ENCODE results near the gene PLEKHG3.

Gene PLEKHG3

DNA sequence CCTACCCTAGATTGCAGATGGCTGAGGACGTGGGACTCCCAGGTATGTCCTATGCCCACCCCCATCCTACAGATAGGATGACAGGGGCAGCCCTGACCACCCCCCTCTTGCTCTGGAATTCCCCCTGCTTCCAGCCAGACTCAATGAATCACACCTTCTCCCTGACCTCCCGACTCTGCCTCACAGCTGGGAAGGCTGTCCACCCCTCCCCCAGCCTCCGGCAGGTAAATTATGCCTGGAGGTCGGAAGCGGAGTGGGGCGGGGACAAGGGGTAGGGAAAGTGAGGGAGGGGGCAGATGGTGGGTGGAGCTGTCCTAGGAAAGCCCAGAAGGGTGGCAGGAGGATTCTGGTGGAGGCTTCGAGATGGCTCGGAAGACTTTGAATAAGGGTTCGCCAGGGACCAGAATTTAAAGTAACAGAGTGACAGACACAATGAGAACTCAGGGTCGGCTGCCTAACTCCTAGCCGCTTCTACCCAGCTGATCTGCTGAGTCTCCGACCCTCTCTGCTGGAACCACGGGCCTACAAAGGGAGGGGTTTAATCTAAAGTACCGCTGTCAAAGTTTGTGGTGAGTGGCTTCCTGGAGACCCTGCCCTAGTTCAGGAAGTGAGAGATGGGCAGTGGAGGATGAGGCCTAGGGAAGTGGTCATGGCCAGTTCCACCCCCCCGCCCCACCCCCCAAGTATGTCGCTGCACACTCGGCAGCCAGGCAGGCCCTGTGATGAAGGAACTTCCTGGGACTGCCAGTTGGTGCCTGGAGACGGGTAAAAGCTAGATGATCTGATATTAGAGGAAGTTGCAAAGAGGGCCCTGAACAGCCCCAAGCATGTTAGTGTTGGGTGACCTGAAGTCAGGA, 4.2 kb downstream of the PLEKHG3 start:
- DNase-seq: no peak

DNA sequence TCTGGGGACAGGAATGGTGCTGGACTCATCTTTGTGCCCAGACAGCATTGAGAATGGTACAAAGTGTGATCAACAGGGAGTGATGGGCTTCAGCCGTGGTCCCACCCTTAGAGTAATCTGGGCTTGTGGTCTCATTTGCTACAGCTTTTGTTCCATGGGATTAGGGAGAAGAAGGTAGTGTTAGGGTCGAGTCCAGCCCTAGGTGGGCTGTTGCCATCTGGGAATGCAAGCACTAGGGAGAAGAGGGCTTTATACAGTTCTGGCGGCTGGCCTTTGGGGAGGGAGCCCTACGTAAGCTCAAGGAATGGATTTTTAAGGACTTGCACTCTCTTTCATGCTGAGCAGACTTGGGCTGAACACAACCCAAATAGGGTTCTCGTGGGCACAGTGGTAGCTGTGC, 4.9 kb downstream of the PLEKHG3 start:
- DNase-seq: no peak

DNA sequence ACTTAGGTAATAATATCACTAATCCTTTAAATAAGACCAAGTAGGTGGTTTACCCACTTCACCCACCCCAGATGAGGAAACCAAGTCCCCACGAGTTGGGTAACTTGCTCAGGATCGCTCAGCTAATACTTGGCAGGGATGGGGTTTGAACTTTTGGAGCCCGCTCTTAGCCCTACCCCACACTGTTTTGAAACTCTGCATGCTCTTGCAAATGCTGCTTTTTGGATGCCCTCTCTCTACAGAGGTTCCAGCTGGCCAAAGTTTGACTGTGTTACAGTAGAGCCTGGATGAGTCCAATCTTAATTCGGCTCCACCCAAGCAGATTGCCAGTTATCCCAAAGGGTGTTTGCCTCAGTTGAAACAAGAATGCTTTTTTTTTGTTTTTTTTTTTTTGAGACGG, 6.8 kb downstream of the PLEKHG3 start:
- no peak for DNase-seq

DNA sequence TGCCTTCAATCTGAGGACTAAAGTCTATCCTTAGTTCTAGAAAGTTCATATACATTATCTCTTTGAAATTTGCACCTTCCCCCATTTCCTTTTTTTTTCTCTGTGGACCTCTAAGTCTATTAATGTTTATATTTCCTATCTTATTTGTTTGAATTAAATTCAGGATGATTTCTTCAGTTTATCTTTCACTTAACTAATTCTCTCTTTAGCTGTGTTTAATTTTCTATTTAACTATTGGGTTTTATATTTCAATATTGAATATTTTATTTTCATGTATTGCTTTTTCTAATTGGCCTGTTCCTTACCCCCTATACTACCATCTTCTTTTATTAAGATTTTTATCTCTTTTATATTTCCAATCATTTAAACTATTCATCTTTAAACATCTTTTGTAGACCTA, 9.5 kb downstream of the PLEKHG3 start:
- DNase-seq: no peak

DNA sequence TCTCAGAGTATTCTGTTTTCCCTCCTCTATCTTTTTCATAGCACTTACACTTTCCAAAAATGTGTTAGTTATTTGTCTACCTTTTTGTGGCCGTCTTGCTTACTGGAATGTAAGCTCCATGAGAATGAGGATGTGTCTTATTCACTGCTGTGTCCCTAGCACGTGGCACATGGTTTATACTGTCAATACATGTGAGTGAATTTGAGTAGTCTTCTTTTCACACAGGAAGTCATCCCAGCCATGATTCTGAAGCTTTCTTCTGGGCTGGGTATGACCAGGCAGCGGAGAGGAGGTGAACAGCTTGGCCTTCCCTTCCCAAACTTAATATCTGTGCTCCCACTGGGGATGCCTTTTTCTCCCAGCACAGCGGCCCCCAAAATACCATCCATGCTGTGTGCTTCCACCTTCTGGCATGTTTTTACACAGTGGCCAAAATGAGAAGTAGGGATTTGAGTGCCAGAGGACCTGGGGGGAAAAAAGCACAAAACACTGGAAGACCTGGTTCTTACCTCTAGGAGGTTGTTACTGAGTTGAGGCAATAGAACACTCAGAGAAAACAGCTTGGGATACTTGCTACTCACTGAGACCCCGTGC, 10.3 kb downstream of the PLEKHG3 start:
- no peak for DNase-seq

DNA sequence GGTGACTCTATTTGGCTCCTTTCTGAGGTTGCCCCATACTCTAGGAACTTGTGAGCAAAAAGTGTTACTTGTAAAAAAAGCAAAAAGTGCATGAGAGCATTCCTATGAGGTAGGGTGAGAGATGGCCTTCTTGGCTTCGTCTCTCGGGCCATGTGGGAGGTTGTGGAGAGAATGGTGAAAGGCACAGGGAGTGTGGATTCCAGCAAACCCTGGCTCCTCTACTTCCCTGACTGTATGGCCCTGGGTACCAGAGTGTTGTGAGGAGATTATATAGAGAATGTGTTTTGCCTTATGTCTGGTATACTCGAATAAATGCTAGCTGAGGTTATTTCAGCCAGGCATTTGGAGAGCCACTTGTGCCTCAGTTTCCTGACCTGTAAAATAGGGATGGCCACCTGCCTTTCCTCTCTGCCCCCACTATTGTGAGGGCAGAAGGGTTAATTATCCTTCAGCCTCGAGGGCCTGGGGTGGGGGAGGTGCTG, 11.0 kb downstream of the PLEKHG3 start:
- no peak for DNase-seq

DNA sequence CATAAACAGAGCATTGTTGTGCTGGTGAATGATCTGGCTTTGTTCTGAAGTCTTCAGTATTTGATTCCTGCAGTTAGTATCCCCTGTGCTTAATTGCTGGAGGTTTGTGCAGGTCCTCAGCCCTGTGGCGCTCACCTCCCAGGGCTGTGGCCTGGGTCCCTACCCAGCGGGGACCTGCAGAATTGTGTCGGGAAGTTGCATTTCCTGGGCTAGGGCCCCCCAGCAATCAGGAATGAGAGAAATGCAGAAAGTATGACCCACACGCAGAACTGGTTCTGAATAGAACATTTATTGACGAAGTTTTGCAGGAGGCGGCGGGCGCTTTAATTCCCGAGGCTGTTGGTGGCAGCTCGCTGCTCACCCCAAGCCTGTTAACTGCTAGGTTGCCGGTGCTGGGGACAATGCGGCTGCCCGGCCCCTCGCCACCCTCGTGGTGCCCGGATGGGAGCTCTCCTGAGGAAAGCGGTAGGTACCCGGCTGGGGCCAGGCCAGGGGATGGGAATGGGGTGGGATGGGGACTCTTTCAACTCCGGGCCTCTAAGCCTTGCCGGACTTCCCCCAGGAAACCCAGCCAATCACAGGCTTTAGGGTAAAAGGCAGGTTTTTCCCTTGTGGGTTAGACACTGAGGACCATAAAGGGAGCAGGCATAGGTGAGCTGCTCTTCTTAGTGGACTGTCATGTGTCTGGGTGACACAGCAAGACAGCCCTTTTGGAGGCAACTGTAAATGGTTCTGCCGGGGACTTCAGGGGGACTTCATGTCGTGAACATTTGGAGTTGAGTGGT, 11.6 kb downstream of the PLEKHG3 start:
- peak; percentile 57 for DNase-seq

DNA sequence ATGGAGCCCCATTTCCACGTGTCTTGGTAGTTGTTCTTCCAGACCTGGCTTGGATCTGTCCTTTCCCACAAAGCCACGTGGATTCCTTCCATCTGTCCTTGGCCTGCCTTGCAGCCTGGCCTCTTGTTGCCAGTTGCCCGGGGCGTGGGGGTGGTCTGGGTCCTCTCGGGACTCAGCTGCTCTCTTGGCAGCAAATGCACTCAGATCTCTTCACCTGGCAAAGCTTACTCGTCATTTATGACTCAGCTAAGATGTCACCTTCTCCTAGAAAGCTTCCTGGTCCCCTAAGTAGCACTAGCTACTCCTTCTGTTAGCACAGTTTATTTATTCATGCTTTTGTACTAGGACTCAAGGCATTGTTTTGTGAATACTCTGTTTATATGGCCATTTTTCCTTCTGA, 13.6 kb downstream of the PLEKHG3 start:
- no peak for DNase-seq

DNA sequence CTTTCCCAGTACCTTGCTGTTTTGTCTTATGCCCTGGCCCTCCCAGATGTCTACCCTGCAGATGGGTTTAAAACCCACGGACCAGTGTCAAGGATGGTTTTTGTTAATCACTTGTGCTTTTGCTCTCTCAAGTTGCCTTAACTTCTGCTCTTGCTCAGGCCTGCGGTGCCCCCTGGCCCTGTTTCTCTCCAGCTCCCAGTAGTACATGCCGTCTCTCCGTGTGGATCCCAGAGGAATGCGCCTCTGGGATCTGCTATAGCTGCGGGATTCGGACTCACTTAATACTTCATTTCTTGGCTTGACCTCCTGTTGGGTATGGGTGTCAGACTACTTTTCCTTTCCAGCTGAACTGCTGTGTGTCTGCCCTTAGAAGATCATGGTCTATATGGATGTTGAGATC, 14.5 kb downstream of the PLEKHG3 start:
- DNase-seq: no peak

DNA sequence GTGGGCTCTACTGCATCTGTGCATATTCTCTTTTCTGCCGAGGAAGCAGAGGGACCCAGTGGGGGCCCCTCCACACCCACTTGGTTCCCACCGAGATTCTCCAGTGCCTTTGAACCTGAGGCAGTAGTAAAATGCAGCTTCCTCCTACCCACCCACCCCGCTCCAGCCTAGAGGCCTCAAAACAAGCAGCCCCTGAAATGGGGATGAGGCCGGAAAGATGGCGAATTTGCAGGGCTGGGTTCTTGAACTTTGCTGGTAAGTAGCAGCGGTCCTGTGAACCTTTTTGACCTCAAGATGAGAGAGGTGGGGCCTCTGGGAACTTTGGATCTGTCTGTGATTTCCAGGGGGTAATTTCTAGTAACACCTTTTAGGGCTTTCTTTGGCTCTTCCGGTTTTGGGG, 15.4 kb downstream of the PLEKHG3 start:
- DNase-seq: no peak

DNA sequence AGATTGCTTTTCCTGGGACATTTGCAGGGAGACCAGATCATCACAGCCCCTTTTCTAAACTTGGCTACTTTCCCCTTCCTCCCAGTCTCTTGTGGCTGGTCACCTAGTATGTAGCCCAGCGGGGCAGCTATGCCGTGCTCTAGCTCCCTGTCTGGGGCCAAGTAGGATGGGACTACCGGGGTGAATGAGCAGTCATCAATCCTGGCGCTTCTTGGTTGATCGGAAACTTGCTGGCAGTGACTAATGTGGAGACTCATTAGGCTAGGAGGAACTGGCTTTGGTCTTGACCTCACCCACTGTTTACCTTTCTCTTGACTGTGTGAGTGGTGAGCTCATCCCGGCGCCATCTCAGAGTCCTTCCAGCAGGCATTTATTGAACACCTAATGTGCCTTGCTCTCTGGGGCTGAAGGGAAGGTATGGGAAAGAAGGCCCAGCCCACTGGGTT, 15.9 kb downstream of the PLEKHG3 start:
- DNase-seq: peak; percentile 43

DNA sequence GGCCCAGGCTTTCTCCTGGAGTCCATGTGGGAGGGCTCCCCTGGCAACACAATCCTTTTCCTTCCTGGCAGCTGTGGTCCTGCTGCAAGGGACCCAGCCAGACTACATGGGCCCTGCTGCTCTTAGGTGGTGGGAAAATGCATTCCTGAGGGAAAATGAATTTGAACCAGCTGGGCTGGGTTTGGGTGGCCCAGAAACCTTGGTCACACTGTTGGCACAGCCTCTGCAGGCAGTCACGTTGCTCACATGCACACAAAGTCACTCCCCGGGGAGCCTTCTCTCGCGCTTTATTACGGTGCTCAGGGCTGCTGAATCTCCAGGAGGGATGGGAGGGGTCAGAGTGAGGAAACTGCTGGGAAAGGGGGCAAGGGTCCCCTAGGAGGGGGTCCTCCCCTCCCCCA, 17.2 kb downstream of the PLEKHG3 start:
- peak; percentile 45 for DNase-seq

DNA sequence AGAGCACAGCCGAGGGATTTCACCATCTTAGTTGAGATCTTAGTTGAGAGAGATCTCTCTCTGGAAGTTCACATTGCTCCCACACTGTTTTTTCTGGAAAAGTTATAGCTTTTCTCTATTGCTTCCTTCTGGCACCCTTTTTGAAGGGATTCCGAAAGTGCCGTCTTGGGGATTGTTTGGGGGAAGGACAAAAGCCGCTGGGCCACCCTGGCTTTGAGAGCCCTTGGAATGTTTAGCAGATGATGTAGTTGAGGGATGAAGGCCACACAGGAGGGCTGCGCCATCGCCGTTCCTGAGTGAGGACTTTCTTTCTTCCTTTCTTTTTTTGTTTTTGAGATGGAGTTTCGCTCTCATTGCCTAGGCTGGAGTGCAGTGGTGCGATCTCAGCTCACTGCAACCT, 17.7 kb downstream of the PLEKHG3 start:
- no peak for DNase-seq

DNA sequence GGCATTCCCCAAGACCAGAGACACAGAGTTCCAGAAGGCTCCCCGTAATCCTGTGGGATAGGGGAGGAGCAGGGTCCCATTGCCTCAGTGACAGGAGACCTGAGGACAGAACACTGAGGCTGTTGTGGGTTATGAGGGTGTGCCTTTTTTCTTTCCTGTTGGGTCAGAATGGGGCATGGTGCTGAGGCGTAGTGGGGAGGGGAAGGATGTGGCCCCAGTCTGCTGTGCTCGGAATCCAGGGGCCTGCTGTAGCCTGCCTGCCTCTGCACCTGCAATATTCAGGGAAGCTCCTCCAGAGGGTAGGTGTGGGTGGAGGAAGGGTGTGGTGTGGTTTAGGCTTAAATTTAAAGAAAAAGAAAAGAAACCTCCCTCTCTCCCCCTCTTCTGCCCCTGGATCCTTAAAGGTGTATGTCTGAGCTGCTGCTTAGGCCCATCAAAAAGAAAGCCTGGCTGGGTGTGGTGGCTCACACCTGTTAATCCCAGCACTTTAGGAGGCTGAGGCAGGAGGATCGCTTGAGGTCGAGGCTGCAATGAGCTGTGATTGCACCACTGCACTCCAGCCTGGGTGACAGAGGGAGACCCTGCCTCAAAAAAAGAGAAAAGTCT, 18.7 kb downstream of the PLEKHG3 start:
- no peak for DNase-seq

DNA sequence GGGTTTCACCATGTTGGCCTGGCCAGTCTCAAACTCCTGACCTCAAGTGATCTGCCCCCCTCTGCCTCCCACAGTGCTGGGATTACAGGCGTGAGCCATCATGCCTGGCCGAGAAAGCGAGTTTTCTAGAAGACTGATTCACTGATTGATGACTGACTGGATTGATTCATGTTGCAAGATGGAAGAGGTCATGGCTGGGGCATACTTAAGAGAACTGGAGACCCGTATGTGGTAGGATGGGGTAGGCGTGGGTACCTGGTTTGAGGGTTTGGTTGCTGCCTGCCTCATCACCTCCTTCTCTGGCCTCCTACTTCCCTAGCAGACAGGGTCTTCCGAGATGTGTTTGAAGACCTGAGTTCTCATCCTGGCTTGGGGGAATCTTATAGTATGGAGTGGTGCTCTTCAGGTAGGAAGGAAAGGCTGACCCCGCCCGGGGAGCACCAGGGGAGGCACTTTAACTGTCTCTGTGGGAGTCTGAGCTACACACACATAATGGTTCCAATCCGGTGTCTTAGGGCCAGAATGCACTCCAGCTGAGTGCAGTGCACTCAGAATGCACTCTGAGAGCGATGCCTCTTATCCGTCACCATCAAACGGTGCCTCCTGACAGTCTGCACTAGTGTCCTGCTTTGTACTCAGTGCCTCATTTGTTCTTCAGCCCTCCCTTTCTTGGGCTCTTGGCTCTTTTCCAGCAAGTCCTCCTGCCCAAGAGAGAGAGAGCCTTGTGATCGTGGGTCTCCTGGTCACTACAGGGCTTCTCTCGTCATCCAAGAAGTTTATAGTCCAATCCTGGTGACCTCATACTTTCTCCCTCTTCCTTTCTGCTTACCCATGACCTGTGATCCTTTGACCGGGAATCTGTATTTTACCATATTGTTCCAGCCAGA, 19.7 kb downstream of the PLEKHG3 start:
- DNase-seq: no peak

DNA sequence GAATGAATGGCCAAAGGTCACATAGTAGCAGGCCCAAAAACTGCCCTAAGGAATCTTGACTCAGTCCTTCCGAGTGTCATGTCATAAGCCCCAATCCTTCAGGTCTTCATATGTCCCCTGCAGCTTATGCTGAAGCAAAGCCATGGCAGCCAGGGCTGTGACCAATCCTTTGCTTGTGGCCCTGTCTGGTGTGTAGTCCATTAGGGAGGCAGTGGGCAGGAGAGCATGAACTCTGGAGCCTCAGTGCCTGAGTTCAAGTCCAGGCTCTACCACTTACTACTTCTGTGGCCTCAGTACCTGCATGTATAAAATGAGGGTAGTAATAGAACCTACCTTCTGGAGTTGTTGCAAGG, 20.3 kb downstream of the PLEKHG3 start:
- no peak for DNase-seq

DNA sequence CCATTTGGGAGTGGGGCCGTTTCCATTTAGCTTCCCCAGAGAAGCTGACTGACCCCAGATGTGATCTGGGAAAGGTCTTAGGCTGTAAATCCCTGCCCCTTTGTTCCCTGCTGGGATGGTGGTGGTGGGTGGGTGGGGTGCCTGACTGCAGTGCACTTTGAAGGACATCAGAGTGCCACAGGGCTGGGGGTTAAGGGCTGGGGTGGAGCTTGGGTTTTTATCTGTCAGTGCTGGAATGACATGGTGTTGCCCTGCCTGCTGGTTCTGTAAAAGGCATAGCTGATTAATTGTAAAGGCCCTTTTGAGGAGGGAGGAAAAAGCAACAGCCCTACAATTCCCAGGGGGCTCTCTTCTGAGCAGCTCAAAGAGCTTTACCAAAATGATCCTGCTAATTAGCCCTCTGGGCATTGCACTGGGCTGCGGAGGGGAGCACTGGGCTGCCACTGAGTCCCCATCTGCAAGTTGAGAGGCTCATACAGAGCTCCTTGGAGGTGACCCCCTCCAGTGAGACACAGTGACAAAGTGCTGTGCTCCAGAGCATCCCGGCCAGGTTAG, 21.1 kb downstream of the PLEKHG3 start:
- no peak for DNase-seq

DNA sequence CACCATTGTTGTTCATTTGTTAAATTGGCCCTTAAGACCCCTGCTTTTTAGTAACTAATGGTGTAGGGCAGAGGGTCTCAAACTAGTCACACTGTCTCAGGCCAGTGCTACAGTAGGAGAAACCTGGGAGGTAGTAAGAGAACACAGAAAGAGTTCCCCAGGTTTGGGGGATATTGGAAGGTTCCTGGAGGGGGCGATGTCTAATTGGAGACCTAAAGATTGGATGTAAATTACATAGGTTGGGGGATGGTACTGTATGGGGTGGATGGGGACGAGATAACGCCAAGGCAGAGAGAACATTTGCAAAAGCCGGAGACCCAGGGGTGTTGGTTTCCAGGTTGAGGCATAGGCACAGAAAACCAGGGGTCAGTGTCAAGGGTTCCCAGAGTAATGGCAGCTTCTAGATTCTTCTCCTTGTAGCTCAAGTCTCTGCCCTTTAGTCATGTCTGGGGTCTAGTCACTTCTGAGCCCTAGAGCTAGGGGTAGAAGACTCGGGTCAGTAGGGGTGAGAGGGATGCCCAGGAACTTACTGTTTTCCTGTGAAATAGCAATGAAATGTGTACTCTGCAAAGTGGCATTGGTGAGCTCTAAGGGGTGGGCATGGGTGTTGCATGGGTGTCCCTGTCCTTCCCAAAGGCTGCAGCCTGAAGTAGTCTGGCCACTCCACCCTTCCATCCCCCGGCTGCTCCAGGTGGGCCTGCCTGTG, 21.8 kb downstream of the PLEKHG3 start:
- DNase-seq: no peak

DNA sequence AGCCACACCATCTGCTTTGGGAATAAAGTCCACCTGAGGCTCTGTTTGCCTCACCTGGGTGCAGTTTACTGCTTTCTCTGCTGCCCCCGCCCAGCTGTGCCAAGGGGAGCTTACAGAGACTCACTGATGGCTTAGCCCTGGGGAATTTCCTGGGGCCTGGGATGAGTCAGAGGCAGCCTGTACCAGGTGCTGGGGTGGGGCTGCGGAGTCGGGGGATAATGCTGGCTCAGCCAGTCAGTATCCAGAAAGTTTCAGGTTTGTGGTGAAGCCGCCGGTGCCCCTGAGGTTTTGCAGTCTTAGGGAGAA, 22.3 kb downstream of the PLEKHG3 start:
- peak; percentile 80 for DNase-seq

DNA sequence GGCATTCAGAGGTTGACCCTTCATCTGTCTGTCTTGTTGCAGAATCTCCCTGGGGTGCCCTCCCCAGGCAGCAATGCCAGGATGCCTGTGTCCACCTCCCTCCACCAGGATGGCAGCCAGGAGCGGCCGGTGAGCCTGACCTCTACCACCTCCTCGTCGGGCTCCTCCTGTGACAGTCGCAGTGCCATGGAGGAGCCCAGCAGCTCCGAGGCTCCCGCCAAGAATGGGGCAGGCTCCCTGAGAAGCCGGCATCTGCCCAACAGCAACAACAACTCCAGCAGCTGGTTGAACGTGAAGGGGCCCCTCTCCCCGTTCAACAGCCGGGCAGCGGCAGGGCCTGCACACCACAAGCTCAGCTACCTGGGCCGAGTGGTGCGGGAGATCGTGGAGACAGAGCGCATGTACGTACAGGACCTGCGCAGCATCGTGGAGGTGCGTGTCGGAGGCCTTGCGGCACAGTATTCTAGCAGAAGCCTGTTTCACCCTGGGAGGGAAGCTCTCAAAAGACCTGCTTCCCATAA, 23.4 kb downstream of the PLEKHG3 start:
- DNase-seq: no peak

DNA sequence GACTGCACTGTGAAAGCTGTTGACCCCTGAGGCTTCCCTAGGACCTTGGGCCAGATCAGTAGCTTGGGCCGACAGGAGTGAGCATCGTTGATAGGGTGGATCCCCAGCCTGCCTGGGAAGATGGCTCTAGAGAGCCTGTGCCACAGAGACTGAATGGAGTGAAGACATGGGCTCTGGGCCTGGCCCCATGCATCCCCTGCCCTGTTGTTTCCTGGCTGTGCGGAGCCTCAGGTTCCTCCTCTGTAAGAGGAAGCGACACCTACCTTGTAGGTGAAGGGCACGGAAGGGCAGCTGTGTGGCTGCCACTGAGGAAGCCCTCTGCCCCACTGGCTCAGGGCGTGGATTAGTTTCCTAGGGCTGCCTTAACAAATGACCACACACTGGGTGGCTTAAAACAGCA, 23.9 kb downstream of the PLEKHG3 start:
- no peak for DNase-seq
